ENCODE results near the gene PPP1R12C.

Gene PPP1R12C

GRCh38 chr19:55042688-55043087 lies 74.7 kb downstream of the PPP1R12C start:
- DNase-seq (ENCODE audit: low spot score): no peak

- no peak for DNase-seq (ENCODE audit: low spot score)
These were observed 75.1 kb downstream of the PPP1R12C start for GRCh38 chr19:55042344-55042678.

GRCh38 chr19:55041627-55042343 lies 75.7 kb downstream of the PPP1R12C start:
- no peak for DNase-seq (ENCODE audit: low spot score)

GRCh38 chr19:55041244-55041626 lies 76.2 kb downstream of the PPP1R12C start:
- no peak for DNase-seq (ENCODE audit: low spot score)
